ENCODE results near the gene ZNF512B.

GRCh38 chr20:63950701-63951397 is 18.9 kb downstream of the ZNF512B start:
- TF ChIP-seq TAF1 (conservative IDR thresholded peaks at IDR 0.05) (no peak), CTCF (IDR thresholded peaks at IDR 0.05; ENCODE audit: low read depth, low read length, missing input control) (no peak), REST (IDR thresholded peaks at IDR 0.05) (no peak), RAD21 (IDR thresholded peaks at IDR 0.05) (no peak), ZBTB33 (IDR thresholded peaks at IDR 0.05) (no peak), FOXA1 (IDR thresholded peaks at IDR 0.05) (no peak), SP1 (IDR thresholded peaks at IDR 0.05) (no peak), YY1 (IDR thresholded peaks at IDR 0.05) (no peak), JUND (IDR thresholded peaks at IDR 0.05) (no peak), EGR1 (IDR thresholded peaks at IDR 0.05; ENCODE audit: low read depth in 2 of 2) (no peak), ATF3 (IDR thresholded peaks at IDR 0.05) (no peak)
